Keratinocyte (primary cell): ENCODE data around the gene RNH1.

Source experiments
- EZH2 ChIP-seq: IDR thresholded peaks from one replicate; pipeline ENCODE4 v1.6.1; 2012; ENCODE audit warnings: inconsistent platforms, mild to moderate bottlenecking, low read length, moderate library complexity
- TF ChIP-seq, protein P1 (sequence below), 3 experiments: IDR thresholded peaks in 1 of 3; conservative IDR thresholded peaks in 1 of 3; optimal IDR thresholded peaks in 1 of 3; 2 replicates in 2 of 3; 3 replicates in 1 of 3; pipeline versions ENCODE3 to v1.5.1; 2011; ENCODE audit warnings: low read length in 3 of 3, mild to moderate bottlenecking in 3 of 3, moderate library complexity in 2 of 3, control low read depth in 1 of 3, inconsistent platforms in 1 of 3; ENCODE audit not compliant: insufficient read depth in 2 of 3; ENCODE audit errors: extremely low read depth in 1 of 3

DNA sequence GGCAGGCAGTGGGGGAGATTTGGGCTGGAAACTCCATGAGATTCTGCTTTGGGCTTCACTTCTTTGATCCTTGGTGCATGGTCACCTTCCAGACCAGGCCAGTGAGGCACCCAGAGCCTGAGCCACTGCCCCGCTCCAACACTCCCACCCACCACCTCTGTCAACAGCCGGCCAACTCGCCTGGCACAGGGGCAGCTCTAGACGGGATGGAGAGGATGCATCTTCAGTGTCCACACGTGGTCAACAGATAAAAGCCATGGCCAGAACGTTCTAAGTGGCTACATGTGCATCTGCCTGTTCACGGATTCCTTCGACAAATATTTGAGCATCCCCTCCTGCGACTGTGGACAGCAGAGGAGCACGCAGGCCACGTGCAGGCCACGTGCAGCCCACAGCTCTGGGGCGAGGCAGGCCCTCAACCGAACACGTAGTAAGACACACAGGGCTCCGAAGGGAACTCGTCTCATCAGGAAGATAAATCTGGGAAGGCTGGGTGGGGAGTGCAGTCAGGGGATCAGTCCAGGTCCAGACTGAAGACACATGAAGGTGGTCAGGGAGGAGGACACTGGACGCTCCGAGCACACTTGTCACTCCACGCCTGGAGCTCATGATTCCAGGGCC is 31.5 kb upstream of the RNH1 start:
- TF ChIP-seq, protein P1, sequence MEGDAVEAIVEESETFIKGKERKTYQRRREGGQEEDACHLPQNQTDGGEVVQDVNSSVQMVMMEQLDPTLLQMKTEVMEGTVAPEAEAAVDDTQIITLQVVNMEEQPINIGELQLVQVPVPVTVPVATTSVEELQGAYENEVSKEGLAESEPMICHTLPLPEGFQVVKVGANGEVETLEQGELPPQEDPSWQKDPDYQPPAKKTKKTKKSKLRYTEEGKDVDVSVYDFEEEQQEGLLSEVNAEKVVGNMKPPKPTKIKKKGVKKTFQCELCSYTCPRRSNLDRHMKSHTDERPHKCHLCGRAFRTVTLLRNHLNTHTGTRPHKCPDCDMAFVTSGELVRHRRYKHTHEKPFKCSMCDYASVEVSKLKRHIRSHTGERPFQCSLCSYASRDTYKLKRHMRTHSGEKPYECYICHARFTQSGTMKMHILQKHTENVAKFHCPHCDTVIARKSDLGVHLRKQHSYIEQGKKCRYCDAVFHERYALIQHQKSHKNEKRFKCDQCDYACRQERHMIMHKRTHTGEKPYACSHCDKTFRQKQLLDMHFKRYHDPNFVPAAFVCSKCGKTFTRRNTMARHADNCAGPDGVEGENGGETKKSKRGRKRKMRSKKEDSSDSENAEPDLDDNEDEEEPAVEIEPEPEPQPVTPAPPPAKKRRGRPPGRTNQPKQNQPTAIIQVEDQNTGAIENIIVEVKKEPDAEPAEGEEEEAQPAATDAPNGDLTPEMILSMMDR (optimal IDR thresholded peaks at IDR 0.05 in 1 of 3, IDR thresholded peaks at IDR 0.05 in 1 of 3, conservative IDR thresholded peaks at IDR 0.05 in 1 of 3; ENCODE audit: extremely low read depth in 1 of 3, insufficient read depth in 2 of 3, low read length in 3 of 3) = no peak
- TF ChIP-seq EZH2 = no peak
